ENCODE data around the gene ADGRB3. TPM values are rescaled to one million over a fixed set of nuclear protein-coding genes. Genes with fewer than 3 reads are reported as not detected.
"Not testable (repeated sequence)": the region's sequence is repeated elsewhere in the genome, so short reads cannot be mapped to it uniquely, and the experiment has no call there.

The ADGRB3 gene
- total RNA-seq, 4 donors from 2014 or later = 0.30 to 0.94 (median 0.35) TPM

- intact Hi-C loops (cut with DNase I; ENCODE audit: low total_unique reads) = no loop called here
- H3K4me3 ChIP-seq (ENCODE audit: low read depth, poor library complexity, severe bottlenecking) = no peak overlapping the region
- 86 to 97% methylated on average over 2 of the region's 3 CpGs for WGBS, 2 donors
- no peak for TF ChIP-seq POLR2A (IDR thresholded peaks at IDR 0.05)
- TF ChIP-seq CTCF (IDR thresholded peaks at IDR 0.05) = no peak
- no peak for DNase-seq (ENCODE audit: low spot score in 2 of 2)
Measured at GRCh38 chr6:69100772-69101171, 465.7 kb downstream of the ADGRB3 start.

- H3K4me3 ChIP-seq (ENCODE audit: low read depth, poor library complexity, severe bottlenecking) = no peak overlapping the region
- no peak for DNase-seq (ENCODE audit: low spot score in 2 of 2)
- 66 to 67% methylated on average over 2 of the region's 2 CpGs for WGBS, 2 donors
- no peak for TF ChIP-seq POLR2A (IDR thresholded peaks at IDR 0.05)
- no peak for TF ChIP-seq CTCF (IDR thresholded peaks at IDR 0.05)
- intact Hi-C loops (cut with DNase I; ENCODE audit: low total_unique reads) = no loop called here
Measured at GRCh38 chr6:69102416-69102815, 467.3 kb downstream of the ADGRB3 start.

GRCh38 chr6:69105288-69105687 is 470.2 kb downstream of the ADGRB3 start:
- intact Hi-C loops (cut with DNase I; ENCODE audit: low total_unique reads) = no loop called here
- WGBS, 2 donors = 32 to 40% methylated on average over 3 of the region's 3 CpGs
- no peak for DNase-seq (ENCODE audit: low spot score in 2 of 2)
- TF ChIP-seq CTCF (IDR thresholded peaks at IDR 0.05) (no peak), POLR2A (IDR thresholded peaks at IDR 0.05) (no peak)
- no peak overlapping the region for H3K4me3 ChIP-seq (ENCODE audit: low read depth, poor library complexity, severe bottlenecking)

- no peak for TF ChIP-seq CTCF (IDR thresholded peaks at IDR 0.05)
- TF ChIP-seq POLR2A (IDR thresholded peaks at IDR 0.05) = no peak
- no peak overlapping the region for H3K4me3 ChIP-seq (ENCODE audit: low read depth, poor library complexity, severe bottlenecking)
- WGBS, 2 donors = 63 to 74% methylated on average over 3 of the region's 3 CpGs
- no peak for DNase-seq (ENCODE audit: low spot score in 2 of 2)
- intact Hi-C loops (cut with DNase I; ENCODE audit: low total_unique reads) = no loop called here
Measured at GRCh38 chr6:69106511-69106910, 471.4 kb downstream of the ADGRB3 start.

- intact Hi-C loops (cut with DNase I; ENCODE audit: low total_unique reads) = no loop called here
- 61 to 71% methylated on average over 2 of the region's 2 CpGs for WGBS, 2 donors
- TF ChIP-seq CTCF (IDR thresholded peaks at IDR 0.05) (no peak), POLR2A (IDR thresholded peaks at IDR 0.05) (no peak)
Measured at GRCh38 chr6:69111301-69111700, 476.2 kb downstream of the ADGRB3 start.

GRCh38 chr6:69116658-69117057 is 481.6 kb downstream of the ADGRB3 start:
- TF ChIP-seq CTCF (IDR thresholded peaks at IDR 0.05) (no peak), POLR2A (IDR thresholded peaks at IDR 0.05) (no peak)
- 44 to 64% methylated on average over 2 of the region's 2 CpGs for WGBS, 2 donors
- H3K4me3 ChIP-seq (ENCODE audit: low read depth, poor library complexity, severe bottlenecking) = no peak overlapping the region
- no peak for DNase-seq (ENCODE audit: low spot score in 2 of 2)
- intact Hi-C loops (cut with DNase I; ENCODE audit: low total_unique reads) = no loop called here

More at GRCh38 chr6:69111301-69111700, 476.2 kb downstream of the ADGRB3 start:
- no peak overlapping the region for H3K4me3 ChIP-seq (ENCODE audit: low read depth, poor library complexity, severe bottlenecking)
- DNase-seq (ENCODE audit: low spot score in 2 of 2) = no peak

- intact Hi-C loops (cut with DNase I; ENCODE audit: low total_unique reads); DNase-seq (ENCODE audit: low spot score in 2 of 2); H3K4me3 ChIP-seq (ENCODE audit: low read depth, poor library complexity, severe bottlenecking): not testable (repeated sequence)
- 85 to 91% methylated on average over 39 of the region's 51 CpGs for WGBS, 2 donors
Measured at GRCh38 chr6:69121461-69122406, 486.7 kb downstream of the ADGRB3 start.

Data from lower leg skin (tissue), 4 donors.